Measurements from ENCODE around the gene DNAH8.
"Not testable (repeated sequence)": the region's sequence is repeated elsewhere in the genome, so short reads cannot be mapped to it uniquely, and the experiment has no call there.

Gene DNAH8

GRCh38 chr6:38750968-38751615 lies 36.0 kb downstream of the DNAH8 start:
- DNase-seq: no peak

- DNase-seq: no peak
These were observed 38.6 kb downstream of the DNAH8 start for GRCh38 chr6:38753707-38754106.

GRCh38 chr6:38755207-38755606 lies 40.1 kb downstream of the DNAH8 start:
- DNase-seq: no peak

GRCh38 chr6:38755874-38756273 lies 40.8 kb downstream of the DNAH8 start:
- DNase-seq: no peak

- DNase-seq: no peak
These were observed 45.0 kb downstream of the DNAH8 start for GRCh38 chr6:38760097-38760496.

- no peak for DNase-seq
These were observed 47.7 kb downstream of the DNAH8 start for GRCh38 chr6:38762848-38763247.

GRCh38 chr6:38767560-38767959 lies 52.4 kb downstream of the DNAH8 start:
- DNase-seq: no peak

GRCh38 chr6:38773338-38773737 lies 58.2 kb downstream of the DNAH8 start:
- peak; percentile 59 for DNase-seq

- DNase-seq: no peak
These were observed 60.0 kb downstream of the DNAH8 start for GRCh38 chr6:38774929-38775707.

- no peak for DNase-seq
These were observed 60.8 kb downstream of the DNAH8 start for GRCh38 chr6:38775870-38776269.

GRCh38 chr6:38776515-38776914 lies 61.4 kb downstream of the DNAH8 start:
- peak; percentile 42 for DNase-seq

- DNase-seq: no peak
These were observed 64.4 kb downstream of the DNAH8 start for GRCh38 chr6:38779310-38780062.

GRCh38 chr6:38782616-38783015 lies 67.5 kb downstream of the DNAH8 start:
- no peak for DNase-seq

- DNase-seq: peak; percentile 79
These were observed 68.5 kb downstream of the DNAH8 start for GRCh38 chr6:38783443-38784228.

- DNase-seq: peak; percentile 7
These were observed 69.6 kb downstream of the DNAH8 start for GRCh38 chr6:38784506-38785235.

- no peak for DNase-seq
These were observed 71.4 kb downstream of the DNAH8 start for GRCh38 chr6:38786486-38786885.

GRCh38 chr6:38789256-38789655 lies 74.1 kb downstream of the DNAH8 start:
- no peak for DNase-seq

- no peak for DNase-seq
These were observed 77.2 kb downstream of the DNAH8 start for GRCh38 chr6:38792356-38792755.

- no peak for DNase-seq
These were observed 79.6 kb downstream of the DNAH8 start for GRCh38 chr6:38794682-38795081.

- DNase-seq: no peak
These were observed 80.9 kb downstream of the DNAH8 start for GRCh38 chr6:38796006-38796405.

- DNase-seq: not testable (repeated sequence)
These were observed 81.3 kb downstream of the DNAH8 start for GRCh38 chr6:38796437-38796836.

- no peak for DNase-seq
These were observed 81.7 kb downstream of the DNAH8 start for GRCh38 chr6:38796850-38797249.

Measured in NCI-H82 (cell line).